Measurements from ENCODE around the gene TOPAZ1. TPM values are rescaled to one million over a fixed set of nuclear protein-coding genes. Genes with fewer than 3 reads are reported as not detected.

Gene TOPAZ1
- total and polyA plus RNA-seq, 3 donors from 2014 or later: 2.5 to 11.7 (median 7.4) TPM

DNA sequence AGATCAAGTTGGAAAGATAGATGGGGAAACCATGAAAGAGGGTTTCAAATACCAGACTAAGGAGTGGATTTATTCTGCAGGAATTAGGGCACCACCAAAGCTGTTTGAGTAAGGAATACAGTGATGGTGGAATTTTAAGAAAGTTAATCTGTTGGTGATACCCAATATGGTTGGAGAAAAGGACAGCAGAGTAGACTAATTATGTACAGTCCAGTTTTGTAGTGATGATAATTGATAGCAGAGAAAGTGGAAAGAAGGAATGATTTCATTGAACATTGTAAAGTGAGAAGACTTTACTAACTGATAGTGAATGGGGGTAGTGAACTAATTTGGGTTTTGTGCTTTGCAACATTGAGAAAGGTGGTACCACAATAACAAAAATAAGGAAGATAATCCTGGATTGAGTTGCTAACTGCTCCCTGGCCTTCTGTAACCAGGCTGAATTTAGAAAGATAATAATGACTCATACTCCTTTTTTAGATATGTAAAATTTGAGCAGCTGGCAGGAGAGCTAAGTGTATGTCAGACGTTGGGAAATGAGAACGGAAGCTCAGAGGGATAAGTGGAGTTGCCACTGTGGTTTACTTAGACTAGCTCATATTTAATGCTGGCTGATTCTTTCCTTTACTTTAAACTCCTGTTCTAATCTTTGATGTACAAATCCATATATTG lies 113.8 kb downstream of the TOPAZ1 start:
- H3K36me3 ChIP-seq (ENCODE audit: low read depth, missing control alignments): no peaks in the 10 kb centered on the region
- no peaks in the 10 kb centered on the region for H3K4me1 ChIP-seq
- no peaks in the 10 kb centered on the region for H3K9me3 ChIP-seq
- H3K4me3 ChIP-seq: no peak overlapping the region
- WGBS, 2 donors: 35 to 48% methylated on average over 2 of the region's 2 CpGs
- DNase-seq: no peak
- H3K27ac ChIP-seq: no peak overlapping the region
- intact Hi-C loops (cut with DNase I; ENCODE audit: low total_unique reads): no loop called here
- no peaks in the 10 kb centered on the region for H3K27me3 ChIP-seq
- TF ChIP-seq, protein P1, sequence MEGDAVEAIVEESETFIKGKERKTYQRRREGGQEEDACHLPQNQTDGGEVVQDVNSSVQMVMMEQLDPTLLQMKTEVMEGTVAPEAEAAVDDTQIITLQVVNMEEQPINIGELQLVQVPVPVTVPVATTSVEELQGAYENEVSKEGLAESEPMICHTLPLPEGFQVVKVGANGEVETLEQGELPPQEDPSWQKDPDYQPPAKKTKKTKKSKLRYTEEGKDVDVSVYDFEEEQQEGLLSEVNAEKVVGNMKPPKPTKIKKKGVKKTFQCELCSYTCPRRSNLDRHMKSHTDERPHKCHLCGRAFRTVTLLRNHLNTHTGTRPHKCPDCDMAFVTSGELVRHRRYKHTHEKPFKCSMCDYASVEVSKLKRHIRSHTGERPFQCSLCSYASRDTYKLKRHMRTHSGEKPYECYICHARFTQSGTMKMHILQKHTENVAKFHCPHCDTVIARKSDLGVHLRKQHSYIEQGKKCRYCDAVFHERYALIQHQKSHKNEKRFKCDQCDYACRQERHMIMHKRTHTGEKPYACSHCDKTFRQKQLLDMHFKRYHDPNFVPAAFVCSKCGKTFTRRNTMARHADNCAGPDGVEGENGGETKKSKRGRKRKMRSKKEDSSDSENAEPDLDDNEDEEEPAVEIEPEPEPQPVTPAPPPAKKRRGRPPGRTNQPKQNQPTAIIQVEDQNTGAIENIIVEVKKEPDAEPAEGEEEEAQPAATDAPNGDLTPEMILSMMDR (IDR thresholded peaks at IDR 0.05): no peak
- no peak for TF ChIP-seq POLR2A (IDR thresholded peaks at IDR 0.05)

DNA sequence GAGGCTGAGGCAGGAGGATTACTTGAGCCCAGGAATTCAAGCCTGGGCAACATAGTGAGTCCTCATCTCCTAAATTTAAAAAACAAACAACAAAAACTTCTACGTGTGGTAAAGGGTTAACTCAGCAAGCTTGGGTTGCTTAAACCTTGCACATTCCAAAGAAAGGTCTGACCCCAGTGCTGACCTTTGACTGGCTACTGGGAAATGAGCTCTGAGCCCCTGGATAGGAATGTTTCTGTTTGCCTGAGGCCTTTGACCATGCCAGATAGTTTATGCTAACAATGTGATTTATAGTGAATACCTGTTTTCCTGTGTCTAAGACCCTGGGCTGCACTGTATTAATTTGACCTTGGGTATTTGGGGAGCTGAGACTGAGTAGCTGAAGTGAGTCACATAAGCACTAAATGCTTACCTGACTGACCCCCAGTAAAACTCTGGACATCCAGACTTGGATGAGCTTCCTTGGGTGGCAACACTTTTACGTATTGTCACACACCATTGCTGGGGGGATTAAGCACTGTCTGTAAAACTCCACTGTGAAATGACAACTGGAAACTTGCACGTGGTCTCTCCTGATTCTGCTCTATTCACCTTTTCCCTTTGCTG lies 117.6 kb downstream of the TOPAZ1 start:
- TF ChIP-seq, protein P1 (IDR thresholded peaks at IDR 0.05): no peak
- TF ChIP-seq POLR2A (IDR thresholded peaks at IDR 0.05): no peak
- no peaks in the 10 kb centered on the region for H3K9me3 ChIP-seq
- intact Hi-C loops (cut with DNase I; ENCODE audit: low total_unique reads): no loop called here
- H3K36me3 ChIP-seq (ENCODE audit: low read depth, missing control alignments): no peaks in the 10 kb centered on the region
- DNase-seq: no peak
- no peaks in the 10 kb centered on the region for H3K27me3 ChIP-seq
- no peak overlapping the region for H3K27ac ChIP-seq
- no peak overlapping the region for H3K4me3 ChIP-seq
- H3K4me1 ChIP-seq: no peaks in the 10 kb centered on the region
- 67 to 73% methylated on average over 3 of the region's 3 CpGs for WGBS, 2 donors

DNA sequence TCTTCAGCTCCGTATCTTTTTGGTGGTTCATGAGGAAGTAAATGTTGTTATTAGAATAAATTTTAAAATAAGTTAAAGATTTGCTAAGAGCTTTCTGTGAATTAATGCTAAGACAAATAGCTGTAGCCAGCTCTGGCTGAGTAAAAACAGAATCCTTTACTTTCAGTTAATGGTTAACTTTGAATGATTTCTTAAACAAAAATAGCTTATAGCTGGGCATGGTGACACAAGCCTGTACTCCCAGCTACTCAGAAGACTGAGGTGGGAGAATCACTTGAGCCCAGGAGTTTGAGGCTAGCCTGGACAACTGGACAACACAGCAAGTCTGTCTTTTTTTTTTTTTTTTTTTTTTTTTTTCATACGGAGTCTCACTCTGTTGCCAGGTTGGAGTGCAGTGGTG lies 121.9 kb downstream of the TOPAZ1 start:
- Histone ChIP-seq H3K27me3 (no peaks in the 10 kb centered on the region), H3K4me1 (no peaks in the 10 kb centered on the region), H3K4me3 (no peak overlapping the region), H3K27ac (no peak overlapping the region), H3K9me3 (no peaks in the 10 kb centered on the region), H3K36me3 (ENCODE audit: low read depth, missing control alignments) (no peaks in the 10 kb centered on the region)
- no peak for TF ChIP-seq POLR2A (IDR thresholded peaks at IDR 0.05)
- TF ChIP-seq, protein P1 (IDR thresholded peaks at IDR 0.05): no peak
- 92% methylated on average over 2 of the region's 2 CpGs for WGBS, 2 donors
- intact Hi-C loops (cut with DNase I; ENCODE audit: low total_unique reads): no loop called here
- no peak for DNase-seq

DNA sequence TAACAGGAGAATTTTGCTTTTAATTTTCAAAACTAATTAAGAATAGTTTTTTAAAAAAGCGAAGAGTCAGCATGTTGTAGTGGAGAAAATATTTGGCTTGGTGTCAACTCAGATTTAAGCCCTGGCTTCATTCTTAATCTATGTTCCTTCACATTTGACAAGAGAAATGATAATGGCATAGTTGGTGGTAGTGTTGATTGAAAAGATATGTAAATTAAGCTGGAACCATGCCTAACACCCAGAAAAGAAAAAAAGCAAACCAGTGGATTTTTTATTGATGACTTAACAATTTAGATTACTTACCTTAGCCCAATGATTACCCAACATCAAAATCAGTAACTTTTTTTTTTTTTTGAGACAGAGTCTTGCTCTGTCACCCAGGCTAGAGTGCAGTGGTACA lies 124.3 kb downstream of the TOPAZ1 start:
- Histone ChIP-seq H3K27me3 (no peaks in the 10 kb centered on the region), H3K9me3 (no peaks in the 10 kb centered on the region), H3K4me3 (no peak overlapping the region), H3K4me1 (no peaks in the 10 kb centered on the region), H3K36me3 (ENCODE audit: low read depth, missing control alignments) (no peaks in the 10 kb centered on the region), H3K27ac (no peak overlapping the region)
- TF ChIP-seq, protein P1 (IDR thresholded peaks at IDR 0.05): no peak
- TF ChIP-seq POLR2A (IDR thresholded peaks at IDR 0.05): no peak
- intact Hi-C loops (cut with DNase I; ENCODE audit: low total_unique reads): no loop called here
- WGBS, 2 donors: 86 to 89% methylated on average over 1 of the region's 1 CpG
- no peak for DNase-seq

DNA sequence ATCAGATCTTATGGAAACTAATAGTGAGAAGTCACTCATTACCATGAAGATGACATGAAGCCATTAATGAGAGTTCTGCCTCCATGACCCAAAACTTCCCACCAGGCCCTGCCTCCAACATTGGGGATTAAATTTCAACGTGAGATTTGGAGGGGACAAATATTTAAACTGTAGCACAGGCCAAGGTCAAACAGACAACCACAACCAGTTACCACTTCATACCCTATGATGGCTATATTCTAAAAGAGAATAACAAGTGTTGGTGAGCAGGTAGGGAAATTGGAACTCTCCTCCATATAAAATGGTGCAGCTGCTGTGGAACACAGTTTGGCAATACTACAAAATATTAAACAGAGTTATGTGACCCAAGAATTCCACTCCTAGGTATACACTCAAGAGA lies 133.8 kb downstream of the TOPAZ1 start:
- no peaks in the 10 kb centered on the region for H3K36me3 ChIP-seq (ENCODE audit: low read depth, missing control alignments)

More for the DNA sequence above, 133.8 kb downstream of the TOPAZ1 start:
- Histone ChIP-seq H3K4me1 (no peaks in the 10 kb centered on the region), H3K4me3 (no peak overlapping the region), H3K27me3 (no peaks in the 10 kb centered on the region), H3K9me3 (no peaks in the 10 kb centered on the region), H3K27ac (no peak overlapping the region)
- DNase-seq: no peak
- intact Hi-C loops (cut with DNase I; ENCODE audit: low total_unique reads): no loop called here
- 67 to 85% methylated on average over 1 of the region's 1 CpG for WGBS, 2 donors
- TF ChIP-seq, protein P1 (IDR thresholded peaks at IDR 0.05): no peak
- no peak for TF ChIP-seq POLR2A (IDR thresholded peaks at IDR 0.05)
